HG03175 (cell line): ENCODE measurements around the gene ABHD2.

Experiments
- ATAC-seq: cut with Tn5 transposase; IDR thresholded peaks from one replicate; pipeline ENCODE4 v1.9.1; 2021; ENCODE audit warnings: mild to moderate bottlenecking, moderate library complexity; ENCODE audit not compliant: unreplicated experiment

Gene ABHD2

DNA sequence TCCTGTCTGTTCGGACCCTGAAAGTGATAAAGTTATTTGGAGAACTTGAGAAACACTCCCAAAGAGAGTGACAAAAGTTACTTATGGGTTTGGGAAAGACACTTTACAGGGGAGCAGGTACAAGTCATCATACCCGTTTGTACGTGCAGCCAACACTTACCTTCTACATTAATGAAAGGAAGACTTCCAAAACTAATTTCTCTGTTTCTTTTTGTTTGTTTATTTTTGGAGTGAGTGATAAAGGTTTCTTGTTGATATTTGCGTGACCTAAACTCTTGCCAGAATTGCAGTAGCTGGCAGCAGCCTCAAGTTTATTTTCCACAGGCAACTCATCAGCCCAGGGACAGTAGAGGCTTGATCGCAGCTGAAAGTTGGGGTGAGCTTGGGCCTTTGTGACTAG, 8.4 kb downstream of the ABHD2 start:
- ATAC-seq: no peak

DNA sequence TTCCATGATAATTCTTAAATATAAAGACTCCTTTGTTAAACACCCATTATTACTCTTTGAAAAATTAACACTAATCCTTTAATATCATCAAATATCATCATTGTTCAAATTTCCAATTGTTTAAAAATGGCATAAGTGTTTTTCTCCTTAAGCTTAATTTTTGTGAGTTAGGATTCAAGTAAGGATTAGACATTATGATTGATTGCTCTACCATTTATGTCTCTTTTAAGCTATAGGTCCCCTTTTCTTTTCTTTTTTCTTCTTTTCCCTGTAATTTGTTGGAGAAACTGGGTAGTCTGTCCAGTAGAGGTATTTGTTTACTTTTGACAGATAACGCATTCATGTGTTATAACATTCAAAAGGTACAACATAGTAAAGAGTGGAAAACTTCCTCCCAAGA, 9.1 kb downstream of the ABHD2 start:
- ATAC-seq: no peak

DNA sequence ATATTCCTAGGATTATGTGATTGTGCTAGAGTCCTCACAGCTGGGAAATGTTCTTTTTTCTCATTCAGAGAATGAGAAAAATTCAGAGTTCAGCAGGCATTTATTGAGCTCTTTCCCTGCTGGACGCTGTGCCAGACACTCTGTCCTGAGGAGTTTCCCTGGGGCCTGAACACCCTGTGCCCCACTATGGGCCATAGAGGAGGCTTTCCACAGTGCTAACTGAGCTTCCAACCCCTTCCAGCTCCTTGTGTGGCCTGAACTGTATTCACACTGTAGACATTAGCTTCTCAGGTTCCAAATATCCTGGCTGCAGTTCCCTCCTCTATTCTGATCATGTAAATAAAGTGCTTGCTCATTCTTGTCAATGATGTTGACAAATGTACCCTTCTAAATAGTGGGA, 10.0 kb downstream of the ABHD2 start:
- ATAC-seq: no peak

DNA sequence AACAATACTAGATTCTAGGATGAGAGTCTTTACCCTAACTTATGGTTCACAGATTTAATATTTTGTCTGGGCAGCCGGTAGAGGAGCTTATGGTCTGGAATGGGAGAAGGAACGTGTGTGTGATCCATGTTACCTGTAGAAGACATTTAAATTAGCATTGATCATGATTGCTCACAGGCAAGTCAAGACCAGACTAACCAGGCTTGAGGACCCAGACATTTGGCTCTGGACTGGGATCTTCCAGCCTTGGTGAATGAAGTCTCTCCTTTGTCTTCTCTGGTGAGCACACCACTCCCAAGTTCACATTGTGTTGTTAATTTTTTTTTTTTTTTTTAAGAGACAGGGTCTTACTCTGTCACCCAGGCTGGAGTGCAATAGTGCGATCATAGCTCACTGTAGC, 11.7 kb downstream of the ABHD2 start:
- no peak for ATAC-seq

DNA sequence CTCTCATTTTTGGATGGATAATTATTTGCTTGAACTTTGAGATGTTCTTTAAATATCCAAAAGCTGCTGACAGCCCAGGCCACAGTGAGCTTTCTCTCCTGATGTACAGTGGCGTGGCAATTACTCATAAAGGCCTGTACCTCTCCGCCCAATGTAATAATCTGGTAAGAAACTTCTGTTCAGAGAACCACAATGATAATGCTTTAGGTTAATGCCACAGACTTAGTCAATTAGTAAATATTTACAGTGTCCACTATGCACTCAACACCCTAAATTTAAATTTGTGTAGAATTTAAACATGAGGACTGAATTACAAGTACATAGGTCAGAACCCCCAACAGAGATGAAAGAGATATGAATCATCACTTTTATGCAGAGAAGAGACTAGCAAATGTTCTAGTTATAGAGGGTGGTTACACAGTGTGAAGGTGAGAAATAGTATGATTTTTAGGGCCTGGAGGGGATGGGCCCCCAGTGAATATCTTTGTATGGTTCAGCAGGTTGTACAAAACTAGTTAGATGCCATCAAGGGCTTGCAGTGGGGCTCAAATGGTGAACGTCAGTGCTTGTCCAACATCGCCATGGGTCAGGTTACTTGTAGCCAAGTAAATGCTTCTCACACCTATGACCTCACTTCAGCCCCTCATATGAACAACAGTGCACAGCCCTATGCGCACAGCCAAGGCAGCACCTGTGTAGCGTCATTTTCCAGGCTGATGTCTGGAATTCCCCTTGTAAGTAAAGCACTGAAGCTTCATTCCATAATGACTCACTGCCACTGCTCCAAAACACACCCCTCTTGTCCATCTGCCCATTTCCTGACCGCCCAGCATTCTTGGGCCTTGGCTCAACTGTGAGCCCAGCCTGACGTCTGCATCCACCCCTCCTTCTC, 13.3 kb downstream of the ABHD2 start:
- peak; percentile 66 for ATAC-seq

DNA sequence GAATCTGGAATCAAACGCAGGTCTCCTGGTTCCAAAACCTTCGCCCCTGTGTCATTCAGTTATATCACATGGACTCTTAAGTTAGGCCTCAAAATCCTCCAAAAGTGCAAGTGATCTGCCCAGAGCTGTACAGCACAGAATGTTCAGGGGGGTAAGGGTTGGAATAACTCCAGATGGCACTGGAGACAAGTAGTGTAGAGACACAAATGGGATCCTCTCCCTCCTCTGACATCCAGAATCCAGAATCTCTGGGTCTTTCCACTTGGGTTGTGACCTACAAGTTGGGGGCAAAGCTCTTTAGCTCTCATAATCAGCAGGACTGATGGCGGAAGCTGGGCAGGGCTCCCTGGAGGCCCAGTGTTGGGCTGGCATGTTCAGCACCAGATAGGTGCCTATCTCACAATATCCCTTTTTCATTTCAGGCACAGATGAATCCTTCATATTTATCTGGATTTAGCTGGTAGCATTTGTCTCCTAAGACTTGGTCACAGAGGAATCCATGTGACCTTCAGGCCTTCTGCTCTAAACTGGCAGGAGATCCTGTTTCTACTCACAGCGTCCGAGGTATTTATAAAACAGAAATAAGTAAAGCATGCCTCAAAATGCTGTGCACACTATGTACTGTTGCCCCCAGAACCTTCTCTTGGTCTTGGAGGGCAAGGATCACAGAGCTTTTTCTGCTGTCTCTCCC, 15.4 kb downstream of the ABHD2 start:
- ATAC-seq: no peak

DNA sequence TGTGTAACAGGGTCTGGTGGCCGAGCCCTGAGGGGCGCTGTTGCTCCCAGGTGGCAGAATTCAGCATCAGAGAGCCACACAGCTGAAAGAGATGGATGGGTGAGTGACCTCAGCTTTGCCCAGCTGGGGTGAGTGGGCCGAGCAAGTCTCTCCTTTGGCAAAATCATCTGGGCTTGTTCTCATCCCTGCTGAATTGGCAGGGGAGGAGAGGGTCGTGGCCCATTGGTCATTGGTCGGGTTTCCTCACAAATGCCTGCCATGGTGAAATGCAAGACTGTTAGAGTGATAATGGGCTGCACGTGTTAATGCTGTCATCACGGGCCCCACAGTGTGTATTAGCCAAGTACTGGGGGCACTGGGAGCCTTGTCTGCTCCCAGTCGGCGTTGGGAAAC, 15.9 kb downstream of the ABHD2 start:
- ATAC-seq: no peak

DNA sequence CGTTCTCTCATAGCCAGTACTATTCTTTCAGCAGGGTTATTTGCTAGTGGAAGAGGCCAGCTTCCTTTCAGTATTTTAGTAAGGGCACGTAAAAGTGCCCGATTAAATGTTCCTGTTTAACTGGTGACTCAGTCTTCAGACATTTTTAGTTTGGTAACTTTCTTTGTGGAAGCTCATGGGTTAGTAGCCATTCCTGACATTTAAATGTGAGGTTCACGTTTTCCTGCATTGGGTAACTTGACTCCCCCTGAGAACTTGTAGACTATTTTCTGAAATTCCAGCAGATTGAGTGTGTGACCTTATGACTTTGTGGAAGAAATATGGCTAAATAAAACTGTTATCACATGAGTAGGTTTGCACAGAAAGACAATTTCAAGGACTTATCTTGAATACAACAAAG, 16.9 kb downstream of the ABHD2 start:
- ATAC-seq: no peak

DNA sequence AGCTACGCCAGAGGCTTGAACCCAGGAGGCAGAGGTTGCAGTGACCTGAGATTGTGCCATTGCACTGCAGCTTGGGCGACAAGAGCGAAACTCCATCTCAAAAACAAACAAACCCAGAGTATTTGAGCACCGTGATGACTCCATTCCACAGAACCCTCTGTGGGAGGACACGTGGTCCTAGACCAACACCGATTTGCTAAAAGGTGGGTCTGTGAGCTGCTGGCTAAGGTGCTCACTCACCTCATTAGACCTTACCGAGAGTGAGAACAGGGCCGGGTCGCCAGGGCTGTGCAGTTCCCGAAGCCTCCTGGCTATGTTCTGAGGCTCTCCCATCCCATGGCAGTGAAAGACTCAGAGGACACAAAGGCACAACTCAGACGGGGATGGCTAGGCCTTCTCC, 17.9 kb downstream of the ABHD2 start:
- ATAC-seq: no peak

DNA sequence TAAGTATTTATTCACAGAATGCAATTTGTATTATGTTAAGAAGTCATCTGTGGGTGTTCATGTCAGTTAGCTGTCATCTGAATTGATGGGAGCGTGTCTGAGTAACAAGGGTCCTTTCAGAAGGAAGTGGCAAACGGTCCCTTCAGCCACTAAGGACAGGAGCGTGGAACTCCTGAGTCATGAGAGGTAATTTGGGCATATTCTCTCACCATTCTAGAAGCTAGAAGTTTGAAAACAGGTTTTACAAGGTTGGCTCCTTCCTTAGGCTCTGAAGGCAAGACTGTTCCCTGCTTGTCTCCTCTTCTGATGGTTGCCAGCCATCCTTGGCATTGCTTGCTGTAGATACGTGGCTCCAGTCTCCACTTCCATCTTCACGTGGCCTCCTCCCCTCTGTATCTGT, 19.7 kb downstream of the ABHD2 start:
- ATAC-seq: no peak

DNA sequence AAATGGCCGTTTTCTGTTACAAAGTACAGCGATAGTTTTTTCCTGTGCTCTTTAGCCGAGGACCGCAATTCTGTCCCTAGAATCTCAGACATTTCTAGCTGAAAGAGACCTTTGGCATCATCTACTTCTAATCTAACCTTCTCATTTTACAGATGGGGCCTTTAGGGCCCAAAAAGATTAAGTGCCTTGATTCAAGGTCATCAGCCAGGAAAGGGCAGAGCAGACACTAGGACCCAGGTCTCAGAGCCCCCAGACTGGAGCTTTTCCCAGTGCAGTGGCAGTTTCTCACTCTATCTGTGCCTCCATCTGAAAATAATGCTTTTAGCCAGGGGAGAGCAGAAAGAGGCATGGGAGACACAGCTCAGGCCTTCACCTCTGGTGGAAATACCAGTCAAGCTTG, 20.6 kb downstream of the ABHD2 start:
- no peak for ATAC-seq

DNA sequence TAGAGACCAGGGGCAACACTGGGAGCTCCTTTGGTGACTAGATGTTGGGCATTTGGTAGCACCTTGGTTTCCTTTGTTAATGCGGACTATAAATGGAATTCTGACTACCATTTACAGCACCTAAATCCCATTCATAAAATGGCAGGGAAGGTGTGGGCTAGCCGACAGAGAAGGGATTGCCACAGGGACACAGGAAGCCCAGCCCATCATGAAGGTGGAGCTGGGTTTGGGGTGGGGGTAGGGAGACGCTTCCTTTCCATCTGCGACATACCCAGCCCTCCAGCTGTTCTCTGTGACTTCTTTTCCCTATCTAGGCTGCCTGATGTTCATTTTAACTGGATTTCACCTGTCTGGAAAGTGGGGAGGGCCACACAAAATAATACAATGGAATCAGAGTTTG, 21.0 kb downstream of the ABHD2 start:
- ATAC-seq: no peak

DNA sequence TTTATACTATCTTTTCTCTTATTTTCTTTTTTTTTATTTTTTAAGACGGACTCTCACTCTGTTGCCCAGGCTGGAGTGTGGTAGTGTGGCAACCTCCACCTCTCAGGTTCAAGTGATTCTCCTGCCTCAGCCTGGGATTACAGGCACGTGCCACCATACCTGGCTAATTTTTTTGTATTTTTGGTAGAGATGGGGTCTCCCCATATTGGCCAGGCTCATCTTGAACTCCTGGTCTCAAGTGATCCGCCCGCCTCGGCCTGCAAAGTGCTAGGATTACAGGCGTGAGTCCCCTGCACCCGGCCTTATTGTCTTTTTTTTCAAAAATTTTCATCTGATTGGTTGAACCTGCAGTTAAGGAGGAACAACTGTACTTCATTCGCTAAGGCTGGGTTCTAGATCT, 21.8 kb downstream of the ABHD2 start:
- no peak for ATAC-seq

DNA sequence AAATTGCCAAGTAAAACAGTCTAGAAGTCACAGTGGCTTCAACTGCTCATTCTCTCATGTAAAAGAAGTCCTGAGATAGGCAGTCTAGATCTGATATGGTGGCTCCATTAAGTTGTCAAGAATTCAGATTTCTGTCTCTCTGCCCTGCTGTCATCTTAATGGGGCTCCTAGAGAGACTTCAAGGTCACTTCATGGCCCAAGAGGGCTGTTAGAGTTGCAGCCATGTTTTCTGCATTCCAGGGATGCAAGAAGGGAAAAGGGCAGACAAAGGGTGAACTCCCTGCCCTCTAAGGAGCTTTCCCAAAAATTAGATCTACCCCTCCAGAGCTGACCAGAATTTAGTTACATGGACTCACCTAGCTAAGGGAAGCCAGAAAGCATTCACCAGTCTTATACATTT, 23.1 kb downstream of the ABHD2 start:
- no peak for ATAC-seq

DNA sequence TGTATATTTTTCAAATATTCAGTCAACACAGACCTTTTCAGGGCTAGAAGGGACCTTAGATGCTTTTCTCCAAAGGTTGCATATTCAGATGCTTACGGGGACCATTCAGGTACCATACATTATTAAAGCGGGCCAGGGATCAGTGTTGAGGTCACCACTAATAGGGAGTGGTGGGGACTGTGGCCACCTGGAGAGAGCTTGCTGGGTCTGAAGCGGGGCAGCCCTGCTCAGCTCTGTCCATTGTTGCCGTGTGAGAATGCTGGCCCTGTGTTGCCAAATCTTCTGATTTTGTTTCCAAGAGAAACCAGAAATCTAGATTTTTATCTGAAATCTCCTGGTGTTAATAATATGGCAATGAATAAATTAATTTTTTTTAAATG, 23.7 kb downstream of the ABHD2 start:
- no peak for ATAC-seq

DNA sequence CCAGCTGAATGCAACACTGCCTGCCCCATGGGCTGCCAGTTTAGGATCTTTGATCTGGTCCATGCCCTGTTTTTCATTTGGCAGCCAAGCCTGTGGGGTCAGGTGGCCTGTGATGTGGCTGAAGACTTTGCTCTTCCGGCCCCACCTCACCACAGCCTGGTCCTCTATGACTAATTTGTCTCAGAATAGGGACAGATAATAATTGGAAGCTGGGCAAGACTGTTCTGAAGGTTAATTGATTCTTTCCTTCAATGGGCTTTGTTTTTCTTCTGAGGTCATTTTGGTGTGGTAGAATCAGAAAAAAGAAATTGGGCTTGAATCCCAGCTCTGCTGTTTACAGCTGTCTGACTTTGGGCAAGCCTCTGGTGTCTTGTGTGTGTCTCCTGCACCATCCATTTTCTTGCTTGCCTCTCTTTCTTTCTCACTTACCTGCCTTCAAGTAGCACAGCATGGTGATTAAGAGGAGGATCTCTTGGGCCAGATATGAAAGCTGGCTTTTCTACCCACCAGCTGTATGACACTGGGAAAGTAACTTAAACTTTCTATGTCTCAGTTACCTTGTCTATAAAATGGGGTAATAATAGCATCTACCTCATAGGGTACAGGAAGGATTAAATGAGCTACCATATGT, 24.2 kb downstream of the ABHD2 start:
- peak; percentile 84 for ATAC-seq

DNA sequence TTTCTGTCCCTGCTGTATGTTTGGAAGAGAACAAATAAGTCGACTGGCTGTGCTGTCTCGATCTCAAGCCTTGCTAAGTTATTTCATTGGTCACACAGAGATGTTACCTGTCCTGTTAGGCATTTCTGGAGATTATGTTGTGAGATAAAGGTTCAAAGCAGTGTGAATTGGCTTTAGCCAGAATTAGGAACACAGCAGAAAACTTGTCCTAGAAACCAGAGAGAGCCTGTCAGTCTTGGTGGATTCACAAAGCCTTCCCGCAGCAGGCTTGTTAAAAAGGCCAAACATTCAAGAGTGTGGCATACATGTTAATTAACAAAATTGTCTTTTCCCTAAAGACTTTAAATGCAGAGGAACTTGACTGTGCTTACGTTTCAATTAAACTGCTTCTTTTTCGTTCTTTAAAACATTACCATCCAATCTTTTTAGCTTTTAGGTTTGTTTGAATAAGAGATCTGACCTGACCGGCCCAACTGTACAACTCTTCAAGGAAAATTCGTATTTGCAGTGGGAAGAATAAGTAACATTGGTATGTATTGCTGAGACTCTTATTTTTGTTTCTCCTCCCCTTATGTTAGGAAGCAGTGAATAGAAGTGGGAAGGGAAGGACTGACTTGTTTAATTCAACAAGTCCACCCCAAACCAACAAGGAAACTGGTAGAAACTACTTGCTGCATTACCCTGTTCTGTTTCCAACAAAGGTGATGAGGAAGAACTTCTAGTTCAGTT, 25.2 kb downstream of the ABHD2 start:
- ATAC-seq: no peak

DNA sequence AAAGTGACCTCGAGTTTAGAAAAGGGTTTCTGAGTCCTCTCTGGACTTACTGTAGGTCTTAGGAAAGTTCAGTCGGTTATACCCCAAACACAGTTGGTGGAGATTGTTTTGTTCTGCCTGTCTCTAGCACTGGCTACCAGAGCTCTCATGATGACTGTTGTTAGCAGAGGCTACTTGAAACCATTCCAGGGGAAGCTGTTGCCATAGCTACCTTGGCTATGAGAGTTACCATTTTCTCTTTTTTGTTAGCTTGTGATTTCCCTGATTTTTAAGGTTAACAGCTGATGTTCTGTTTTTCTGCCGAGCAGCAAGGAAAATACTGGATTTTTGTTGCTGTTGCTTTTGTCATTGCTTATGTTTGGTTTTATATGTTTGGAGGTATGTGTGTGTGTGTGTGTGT, 26.7 kb downstream of the ABHD2 start:
- no peak for ATAC-seq

DNA sequence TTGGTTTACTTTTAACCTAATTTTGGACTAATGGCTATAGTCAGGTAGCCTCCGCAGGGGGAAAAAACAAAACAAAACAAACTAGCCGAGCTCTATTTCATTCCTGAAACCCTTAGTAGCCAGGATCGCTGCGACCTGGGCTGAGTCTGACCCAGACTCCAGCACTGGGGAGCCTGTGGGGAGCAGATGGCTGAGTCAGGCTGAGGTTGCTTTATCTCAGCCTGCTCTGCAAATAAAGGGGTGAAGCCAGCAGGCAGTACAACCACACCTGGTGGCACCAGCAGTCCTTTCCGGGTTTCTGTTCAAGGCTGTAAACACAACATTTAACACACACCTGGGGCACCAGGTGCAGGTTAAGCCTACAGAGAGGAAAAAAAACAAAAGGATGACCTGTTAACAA, 27.3 kb downstream of the ABHD2 start:
- ATAC-seq: no peak

DNA sequence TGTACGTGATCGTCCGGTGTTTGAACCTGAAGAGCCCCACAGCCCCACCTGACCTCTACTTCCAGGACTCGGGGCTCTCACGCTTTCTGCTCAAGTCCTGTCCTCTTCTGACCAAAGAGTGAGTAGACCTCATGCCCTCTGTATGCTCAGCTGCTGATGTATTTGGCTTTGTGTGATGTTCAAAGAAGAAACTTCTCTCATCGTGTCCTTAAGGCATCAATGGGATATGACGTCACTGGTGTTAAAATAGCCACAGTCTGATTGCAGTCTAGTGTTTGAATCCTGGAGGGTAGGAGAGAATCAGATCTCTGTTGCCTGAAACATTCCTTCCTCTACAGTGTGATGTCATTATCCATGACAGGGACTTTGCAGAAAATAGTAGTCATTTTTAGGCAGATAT, 28.1 kb downstream of the ABHD2 start:
- no peak for ATAC-seq

DNA sequence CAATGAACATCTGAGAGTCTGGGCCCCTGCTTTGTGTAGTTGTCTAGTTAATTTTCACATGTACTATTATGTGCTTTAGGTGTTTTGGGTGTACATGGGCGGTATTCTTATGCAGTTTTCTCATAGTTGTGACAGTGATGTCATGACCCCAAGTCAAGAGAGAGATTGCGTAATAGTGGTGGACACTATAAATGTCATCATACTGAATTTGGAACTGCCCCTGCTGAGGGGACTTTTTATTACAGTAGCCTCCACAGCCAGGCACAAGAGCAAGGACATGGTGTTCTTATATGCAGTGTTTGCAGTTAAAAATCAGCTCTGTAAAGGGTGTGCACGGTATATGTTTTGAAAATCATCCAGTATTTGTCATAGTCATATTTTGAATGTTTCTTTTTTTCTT, 29.5 kb downstream of the ABHD2 start:
- ATAC-seq: no peak
